K562 (cell line): ENCODE data around the gene COX14. TPM values are rescaled to one million over a fixed set of nuclear protein-coding genes. Genes with fewer than 3 reads are reported as not detected.
A peak's percentile ranks its signal among the peaks of the same experiment; 100 is the strongest.

Source experiments
- DACH1 ChIP-seq: fragments of 450-650 bp; IDR thresholded peaks from 2 replicates; pipeline ENCODE4 v1.6.1; 2018; ENCODE audit not compliant: partially characterized antibody
- FOXK2 ChIP-seq, 2 experiments: fragments of 450-650 bp; IDR thresholded peaks in 1 of 2; conservative IDR thresholded peaks in 1 of 2; 2 replicates each; pipeline ENCODE4 v1.6.1; 2016; ENCODE audit warnings: low read depth in 2 of 2, mild to moderate bottlenecking in 1 of 2
- KAT8 ChIP-seq: fragments of 450-650 bp; IDR thresholded peaks from 2 replicates; pipeline ENCODE4 v1.6.1; 2016; ENCODE audit warnings: low read depth, mild to moderate bottlenecking
- L3MBTL2 ChIP-seq: fragments of 450-650 bp; IDR thresholded peaks from 2 replicates; pipeline ENCODE4 v1.6.1; 2016; ENCODE audit warnings: mild to moderate bottlenecking, moderate library complexity
- NFE2 ChIP-seq: IDR thresholded peaks from 2 replicates; pipeline ENCODE4 v1.6.1; 2014; ENCODE audit warnings: antibody characterized with exemption, low read depth
- NFXL1 ChIP-seq: fragments of 450-650 bp; formaldehyde crosslinking; IDR thresholded peaks from 2 replicates; pipeline ENCODE4 v1.4.0; 2021; ENCODE audit warnings: mild to moderate bottlenecking
- RCOR1 ChIP-seq, 2 experiments: IDR thresholded peaks; 2 replicates each; pipeline ENCODE4 v1.6.1; 2012; ENCODE audit warnings: low read depth in 2 of 2, low read length in 2 of 2, borderline replicate concordance in 1 of 2, improper control_type of control experiment in 1 of 2
- SAP30 ChIP-seq: fragments of 200-600 bp; sonication (generic); IDR thresholded peaks from 2 replicates; pipeline ENCODE4 v1.6.1; 2012; ENCODE audit warnings: borderline replicate concordance, low read depth, mild to moderate bottlenecking, moderate library complexity, low read length, control low read depth, inconsistent platforms; ENCODE audit not compliant: insufficient read depth, poor library complexity, severe bottlenecking
- ZNF133 ChIP-seq: fragments of 250-450 bp; sonication (Bioruptor Pico); IDR thresholded peaks from 2 replicates; pipeline ENCODE4 v1.4.0; 2020; ENCODE audit warnings: mild to moderate bottlenecking
- ZNF232 ChIP-seq: sonication (generic); formaldehyde crosslinking; IDR thresholded peaks from 2 replicates; pipeline ENCODE4 v1.8.0; 2022; ENCODE audit warnings: mild to moderate bottlenecking, missing genetic modification reagents
- polyA plus RNA-seq, 8 experiments: library from polyadenylated mRNA; depleted of rRNA in 4 of 8; stranded (reverse) in 5 of 8; unstranded in 3 of 8; fragments of >200 nt; fragmentation: Nextera tagmentation in 2 of 8; fragmentation: Illumina TruSeq in 1 of 8; extraction: Ambion mirVana in 2 of 8; extraction: Trizol in 1 of 8; gene quantifications; 2 replicates each; pipeline versions ENCODE4 v1.2.1 to v1.2.3, GENCODE V29; 2011 to 2014; ENCODE audit warnings: inconsistent platforms in 1 of 8, missing spikeins in 1 of 8
- total RNA-seq, 7 experiments: library from RNA; depleted of rRNA in 6 of 7; stranded (reverse); fragments of >200 nt in 6 of 7; fragmentation: Illumina TruSeq in 2 of 7; extraction: Trizol in 2 of 7; gene quantifications; 2 replicates each; pipeline versions ENCODE4 v1.2.1 to v1.2.3, GENCODE V29; 2011 to 2021; ENCODE audit warnings: low replicate concordance in 1 of 7
- TF ChIP-seq, protein P1 (sequence below), 3 experiments: fragments of 200-800 bp in 1 of 3; sonication (Bioruptor generic) in 1 of 3; sonication (generic) in 1 of 3; formaldehyde crosslinking in 1 of 3; IDR thresholded peaks; 2 replicates each; pipeline versions ENCODE4 v1.6.1 to v1.8.0; 2016 to 2022; ENCODE audit warnings: mild to moderate bottlenecking in 2 of 3, missing compliant biosample characterization in 2 of 3, missing genetic modification characterization in 2 of 3, missing genetic modification reagents in 1 of 3
- TF ChIP-seq, protein P2 (sequence below): sonication (generic); formaldehyde crosslinking; IDR thresholded peaks from 2 replicates; pipeline ENCODE4 v1.8.0; 2022; ENCODE audit warnings: missing genetic modification reagents, mild to moderate bottlenecking, moderate library complexity, borderline replicate concordance
- TF ChIP-seq, protein P3 (sequence below): fragments of 250-450 bp; sonication (Bioruptor Pico); IDR thresholded peaks from 2 replicates; pipeline ENCODE4 v1.4.0; 2020; ENCODE audit warnings: mild to moderate bottlenecking, moderate library complexity, borderline replicate concordance
- TF ChIP-seq, protein P4 (sequence below), 2 experiments: fragments of 250-450 bp in 1 of 2; fragments of 450-650 bp in 1 of 2; sonication (Bioruptor Pico) in 1 of 2; IDR thresholded peaks; 2 replicates each; pipeline versions ENCODE4 v1.6.1 to v1.8.0; 2016 to 2021; ENCODE audit warnings: mild to moderate bottlenecking in 2 of 2, moderate library complexity in 2 of 2, missing compliant biosample characterization in 1 of 2, missing genetic modification characterization in 1 of 2

COX14 gene
- total and polyA plus RNA-seq, 9 of the 15 experiments (the other 6 are each of a cell fraction or from before 2014, with no cell fraction given), result 44.4 to 269 (median 53.4) TPM

DNA sequence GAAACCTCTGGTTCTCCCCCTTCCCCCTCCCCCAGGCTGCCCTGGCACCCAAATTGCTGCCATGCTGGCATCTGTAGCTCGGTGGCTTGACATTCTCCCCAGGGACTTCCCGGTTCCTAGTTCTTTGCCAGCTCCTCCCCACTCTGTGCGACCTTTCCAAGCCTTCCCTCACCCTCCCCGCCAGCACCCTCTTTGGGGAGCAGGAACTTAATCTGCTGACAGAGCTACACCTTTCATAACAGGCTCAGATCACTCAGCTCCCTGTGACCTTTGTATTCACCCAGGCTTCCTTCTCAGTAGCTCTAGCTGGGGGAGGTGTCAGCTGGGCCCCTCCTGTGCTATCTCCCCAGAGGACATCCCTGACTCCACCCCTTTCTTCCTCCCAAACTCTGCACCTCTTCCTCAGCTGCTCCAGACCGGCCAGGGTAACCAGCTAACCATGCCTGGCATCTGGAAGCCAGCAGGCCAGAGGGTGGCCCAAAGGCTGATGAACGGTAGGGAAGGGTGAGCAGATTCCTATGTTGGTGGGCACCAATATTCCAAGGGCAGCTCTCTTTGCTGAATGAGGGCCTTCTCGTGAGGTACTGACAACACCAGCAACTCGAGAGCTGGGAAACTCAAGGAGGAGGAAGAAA is 1.8 kb upstream of the COX14 start (continued):
- TF ChIP-seq, protein P1, sequence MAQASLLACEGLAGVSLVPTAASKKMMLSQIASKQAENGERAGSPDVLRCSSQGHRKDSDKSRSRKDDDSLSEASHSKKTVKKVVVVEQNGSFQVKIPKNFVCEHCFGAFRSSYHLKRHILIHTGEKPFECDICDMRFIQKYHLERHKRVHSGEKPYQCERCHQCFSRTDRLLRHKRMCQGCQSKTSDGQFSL (CRISPR knock-in tag; IDR thresholded peaks at IDR 0.05), result no peak
- TF ChIP-seq, protein P1 (tag; IDR thresholded peaks at IDR 0.05), result no peak
- TF ChIP-seq L3MBTL2 (no peak), FOXK2 (conservative IDR thresholded peaks at IDR 0.05 in 1 of 2, IDR thresholded peaks at IDR 0.05 in 1 of 2; ENCODE audit: low read depth in 2 of 2) (peak in 1 of 2 experiments; percentile 28; a peak in 1 of 4 replicates), ZNF232 (CRISPR knock-in tag) (no peak), DACH1 (peak; percentile 69), NFXL1 (CRISPR knock-in tag) (no peak), KAT8 (no peak), RCOR1 (IDR thresholded peaks at IDR 0.05; ENCODE audit: borderline replicate concordance in 1 of 2, low read depth in 2 of 2, low read length in 2 of 2) (peak in 1 of 2 experiments; percentile 63; a peak in 1 of 4 replicates), SAP30 (peak; percentile 27), ZNF133 (no peak), NFE2 (no peak)
- TF ChIP-seq, protein P2, sequence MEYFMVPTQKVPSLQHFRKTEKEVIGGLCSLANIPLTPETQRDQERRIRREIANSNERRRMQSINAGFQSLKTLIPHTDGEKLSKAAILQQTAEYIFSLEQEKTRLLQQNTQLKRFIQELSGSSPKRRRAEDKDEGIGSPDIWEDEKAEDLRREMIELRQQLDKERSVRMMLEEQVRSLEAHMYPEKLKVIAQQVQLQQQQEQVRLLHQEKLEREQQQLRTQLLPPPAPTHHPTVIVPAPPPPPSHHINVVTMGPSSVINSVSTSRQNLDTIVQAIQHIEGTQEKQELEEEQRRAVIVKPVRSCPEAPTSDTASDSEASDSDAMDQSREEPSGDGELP (CRISPR knock-in tag), result peak; percentile 81
- TF ChIP-seq, protein P3, sequence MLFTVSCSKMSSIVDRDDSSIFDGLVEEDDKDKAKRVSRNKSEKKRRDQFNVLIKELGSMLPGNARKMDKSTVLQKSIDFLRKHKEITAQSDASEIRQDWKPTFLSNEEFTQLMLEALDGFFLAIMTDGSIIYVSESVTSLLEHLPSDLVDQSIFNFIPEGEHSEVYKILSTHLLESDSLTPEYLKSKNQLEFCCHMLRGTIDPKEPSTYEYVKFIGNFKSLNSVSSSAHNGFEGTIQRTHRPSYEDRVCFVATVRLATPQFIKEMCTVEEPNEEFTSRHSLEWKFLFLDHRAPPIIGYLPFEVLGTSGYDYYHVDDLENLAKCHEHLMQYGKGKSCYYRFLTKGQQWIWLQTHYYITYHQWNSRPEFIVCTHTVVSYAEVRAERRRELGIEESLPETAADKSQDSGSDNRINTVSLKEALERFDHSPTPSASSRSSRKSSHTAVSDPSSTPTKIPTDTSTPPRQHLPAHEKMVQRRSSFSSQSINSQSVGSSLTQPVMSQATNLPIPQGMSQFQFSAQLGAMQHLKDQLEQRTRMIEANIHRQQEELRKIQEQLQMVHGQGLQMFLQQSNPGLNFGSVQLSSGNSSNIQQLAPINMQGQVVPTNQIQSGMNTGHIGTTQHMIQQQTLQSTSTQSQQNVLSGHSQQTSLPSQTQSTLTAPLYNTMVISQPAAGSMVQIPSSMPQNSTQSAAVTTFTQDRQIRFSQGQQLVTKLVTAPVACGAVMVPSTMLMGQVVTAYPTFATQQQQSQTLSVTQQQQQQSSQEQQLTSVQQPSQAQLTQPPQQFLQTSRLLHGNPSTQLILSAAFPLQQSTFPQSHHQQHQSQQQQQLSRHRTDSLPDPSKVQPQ (CRISPR knock-in tag), result no peak
- TF ChIP-seq, protein P4, sequence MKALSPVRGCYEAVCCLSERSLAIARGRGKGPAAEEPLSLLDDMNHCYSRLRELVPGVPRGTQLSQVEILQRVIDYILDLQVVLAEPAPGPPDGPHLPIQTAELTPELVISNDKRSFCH (CRISPR knock-in tag; IDR thresholded peaks at IDR 0.05), result no peak
- TF ChIP-seq, protein P4 (tag; IDR thresholded peaks at IDR 0.05), result peak; percentile 36; the same call in 1 of the 2 replicates
